MM.1S (cell line): ENCODE data around the gene MFRP.

Experiments used
- EZH2phosphoT487 ChIP-seq: fragments of 300-600 bp; sonication (generic); IDR thresholded peaks from 2 replicates; pipeline ENCODE4 v1.6.1; 2018; ENCODE audit warnings: antibody characterized with exemption, low read length
- TF ChIP-seq, protein P1 (sequence below): fragments of 300-600 bp; sonication (generic); IDR thresholded peaks from 2 replicates; pipeline ENCODE4 v1.5.1; 2016; ENCODE audit warnings: antibody characterized with exemption, low read length, mixed read lengths

DNA sequence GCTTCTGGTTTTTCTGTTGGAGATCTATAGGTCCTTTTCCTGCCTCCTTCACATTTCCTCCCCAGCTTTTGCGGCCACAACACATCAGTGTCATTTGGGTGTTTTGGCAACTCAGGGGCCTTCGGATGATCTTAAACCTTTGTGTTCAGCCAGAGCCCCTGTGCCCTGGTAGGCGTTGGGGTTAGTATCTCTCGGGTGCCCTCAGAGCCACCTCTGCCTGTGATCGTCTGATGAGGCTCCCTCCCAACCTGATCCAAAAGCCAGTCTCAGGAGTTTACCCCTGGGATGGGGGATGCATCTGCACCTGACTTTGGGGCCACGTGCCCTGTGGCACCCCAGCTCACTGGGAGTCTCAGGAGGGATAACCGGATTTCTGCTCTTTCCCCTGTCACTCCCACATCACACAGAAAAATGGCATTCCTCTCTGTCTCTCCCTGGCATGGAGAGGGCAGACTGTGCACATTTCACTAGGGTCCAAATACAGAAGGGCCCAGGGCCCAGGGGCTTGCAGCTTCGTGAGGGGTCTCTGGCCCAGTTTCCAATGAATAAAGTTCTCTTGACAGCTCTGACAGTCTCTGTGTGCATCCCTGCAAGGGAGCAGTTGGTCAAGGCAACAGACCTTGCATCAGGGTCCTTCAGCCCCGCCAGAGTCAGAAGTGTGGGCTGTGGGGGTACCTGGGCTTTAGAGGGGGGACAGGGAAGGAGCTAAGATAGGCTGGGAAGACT is 9.6 kb downstream of the MFRP start:
- no peak for TF ChIP-seq EZH2phosphoT487
- TF ChIP-seq, protein P1, sequence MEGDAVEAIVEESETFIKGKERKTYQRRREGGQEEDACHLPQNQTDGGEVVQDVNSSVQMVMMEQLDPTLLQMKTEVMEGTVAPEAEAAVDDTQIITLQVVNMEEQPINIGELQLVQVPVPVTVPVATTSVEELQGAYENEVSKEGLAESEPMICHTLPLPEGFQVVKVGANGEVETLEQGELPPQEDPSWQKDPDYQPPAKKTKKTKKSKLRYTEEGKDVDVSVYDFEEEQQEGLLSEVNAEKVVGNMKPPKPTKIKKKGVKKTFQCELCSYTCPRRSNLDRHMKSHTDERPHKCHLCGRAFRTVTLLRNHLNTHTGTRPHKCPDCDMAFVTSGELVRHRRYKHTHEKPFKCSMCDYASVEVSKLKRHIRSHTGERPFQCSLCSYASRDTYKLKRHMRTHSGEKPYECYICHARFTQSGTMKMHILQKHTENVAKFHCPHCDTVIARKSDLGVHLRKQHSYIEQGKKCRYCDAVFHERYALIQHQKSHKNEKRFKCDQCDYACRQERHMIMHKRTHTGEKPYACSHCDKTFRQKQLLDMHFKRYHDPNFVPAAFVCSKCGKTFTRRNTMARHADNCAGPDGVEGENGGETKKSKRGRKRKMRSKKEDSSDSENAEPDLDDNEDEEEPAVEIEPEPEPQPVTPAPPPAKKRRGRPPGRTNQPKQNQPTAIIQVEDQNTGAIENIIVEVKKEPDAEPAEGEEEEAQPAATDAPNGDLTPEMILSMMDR = no peak
